ENCODE data around the gene SH3RF3. TPM values are rescaled to one million over a fixed set of nuclear protein-coding genes. Genes with fewer than 3 reads are reported as not detected.

SH3RF3 gene
- total RNA-seq, 1 donor from 2014 or later, result 1.7 TPM

GRCh38 chr2:109155553-109156451 lies 26.8 kb downstream of the SH3RF3 start:
- Mint-ChIP-seq H3K4me1 (ENCODE audit: low read depth, unreplicated experiment) (no peaks in the 10 kb centered on the region), H3K36me3 (ENCODE audit: unreplicated experiment) (no peaks in the 10 kb centered on the region), H3K27ac (ENCODE audit: unreplicated experiment) (no peak overlapping the region), H3K27me3 (ENCODE audit: unreplicated experiment) (no peaks in the 10 kb centered on the region), H3K9me3 (ENCODE audit: unreplicated experiment) (no peaks in the 10 kb centered on the region), H3K4me3 (ENCODE audit: unreplicated experiment) (no peak overlapping the region)
- no peak for DNase-seq
- TF ChIP-seq, protein P1, sequence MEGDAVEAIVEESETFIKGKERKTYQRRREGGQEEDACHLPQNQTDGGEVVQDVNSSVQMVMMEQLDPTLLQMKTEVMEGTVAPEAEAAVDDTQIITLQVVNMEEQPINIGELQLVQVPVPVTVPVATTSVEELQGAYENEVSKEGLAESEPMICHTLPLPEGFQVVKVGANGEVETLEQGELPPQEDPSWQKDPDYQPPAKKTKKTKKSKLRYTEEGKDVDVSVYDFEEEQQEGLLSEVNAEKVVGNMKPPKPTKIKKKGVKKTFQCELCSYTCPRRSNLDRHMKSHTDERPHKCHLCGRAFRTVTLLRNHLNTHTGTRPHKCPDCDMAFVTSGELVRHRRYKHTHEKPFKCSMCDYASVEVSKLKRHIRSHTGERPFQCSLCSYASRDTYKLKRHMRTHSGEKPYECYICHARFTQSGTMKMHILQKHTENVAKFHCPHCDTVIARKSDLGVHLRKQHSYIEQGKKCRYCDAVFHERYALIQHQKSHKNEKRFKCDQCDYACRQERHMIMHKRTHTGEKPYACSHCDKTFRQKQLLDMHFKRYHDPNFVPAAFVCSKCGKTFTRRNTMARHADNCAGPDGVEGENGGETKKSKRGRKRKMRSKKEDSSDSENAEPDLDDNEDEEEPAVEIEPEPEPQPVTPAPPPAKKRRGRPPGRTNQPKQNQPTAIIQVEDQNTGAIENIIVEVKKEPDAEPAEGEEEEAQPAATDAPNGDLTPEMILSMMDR (IDR thresholded peaks at IDR 0.05; ENCODE audit: partially characterized antibody, unreplicated experiment), result no peak

- Mint-ChIP-seq H3K27me3 (ENCODE audit: unreplicated experiment) (no peaks in the 10 kb centered on the region), H3K4me1 (ENCODE audit: low read depth, unreplicated experiment) (no peaks in the 10 kb centered on the region), H3K9me3 (ENCODE audit: unreplicated experiment) (no peaks in the 10 kb centered on the region), H3K27ac (ENCODE audit: unreplicated experiment) (no peak overlapping the region), H3K36me3 (ENCODE audit: unreplicated experiment) (no peaks in the 10 kb centered on the region), H3K4me3 (ENCODE audit: unreplicated experiment) (no peak overlapping the region)
- TF ChIP-seq, protein P1 (IDR thresholded peaks at IDR 0.05; ENCODE audit: partially characterized antibody, unreplicated experiment), result no peak
- DNase-seq, result no peak
Measured at GRCh38 chr2:109157563-109158105, 28.6 kb downstream of the SH3RF3 start.

DNA sequence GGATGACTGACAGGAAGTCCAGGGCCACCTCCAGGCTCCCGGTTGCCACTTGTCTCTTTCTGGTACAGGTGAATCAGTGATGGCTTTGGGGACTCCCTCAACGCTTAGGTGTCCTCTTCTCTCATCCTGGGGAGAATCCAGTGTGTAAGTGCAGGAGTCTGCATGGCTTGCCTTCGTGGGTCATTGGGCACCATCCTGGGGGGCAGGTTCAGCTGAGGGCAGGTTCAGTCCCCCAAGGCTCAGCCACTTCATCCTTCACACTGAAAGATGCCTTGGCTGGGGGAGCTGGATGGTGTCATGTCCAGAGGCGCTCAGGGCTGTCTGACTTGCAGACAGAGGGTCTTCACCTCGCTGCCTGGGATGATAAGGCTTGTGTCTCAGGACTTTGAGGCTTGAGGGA lies 29.2 kb downstream of the SH3RF3 start:
- H3K36me3 Mint-ChIP-seq (ENCODE audit: unreplicated experiment), result no peaks in the 10 kb centered on the region
- DNase-seq, result no peak
- TF ChIP-seq, protein P1 (IDR thresholded peaks at IDR 0.05; ENCODE audit: partially characterized antibody, unreplicated experiment), result no peak
- H3K27me3 Mint-ChIP-seq (ENCODE audit: unreplicated experiment), result no peaks in the 10 kb centered on the region
- no peaks in the 10 kb centered on the region for H3K4me1 Mint-ChIP-seq (ENCODE audit: low read depth, unreplicated experiment)
- H3K27ac Mint-ChIP-seq (ENCODE audit: unreplicated experiment), result no peak overlapping the region
- no peaks in the 10 kb centered on the region for H3K9me3 Mint-ChIP-seq (ENCODE audit: unreplicated experiment)
- no peak overlapping the region for H3K4me3 Mint-ChIP-seq (ENCODE audit: unreplicated experiment)

DNA sequence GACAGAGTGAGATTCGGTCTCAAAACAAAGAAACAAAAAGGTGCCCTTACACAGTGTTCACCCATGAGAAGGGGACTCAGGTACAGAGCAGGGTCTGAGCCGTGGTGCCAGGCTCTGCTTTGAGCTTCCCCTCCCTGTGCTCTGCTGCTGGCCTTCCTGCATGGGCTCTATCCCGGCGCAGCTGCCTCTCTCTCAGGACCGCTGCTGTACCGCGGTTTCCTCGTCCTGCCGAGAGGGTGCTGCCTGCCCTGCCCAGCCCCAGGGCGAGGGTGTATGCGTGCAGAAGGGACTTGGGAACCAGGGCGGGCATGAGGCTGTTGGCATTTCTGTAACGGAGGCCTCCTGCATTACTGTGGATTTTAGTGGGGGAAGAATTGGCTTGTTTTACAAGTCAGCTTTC lies 30.1 kb downstream of the SH3RF3 start:
- Mint-ChIP-seq H3K4me3 (ENCODE audit: unreplicated experiment) (no peak overlapping the region), H3K4me1 (ENCODE audit: low read depth, unreplicated experiment) (no peaks in the 10 kb centered on the region), H3K27me3 (ENCODE audit: unreplicated experiment) (no peaks in the 10 kb centered on the region), H3K27ac (ENCODE audit: unreplicated experiment) (no peak overlapping the region), H3K36me3 (ENCODE audit: unreplicated experiment) (no peaks in the 10 kb centered on the region), H3K9me3 (ENCODE audit: unreplicated experiment) (no peaks in the 10 kb centered on the region)
- TF ChIP-seq, protein P1 (IDR thresholded peaks at IDR 0.05; ENCODE audit: partially characterized antibody, unreplicated experiment), result no peak
- no peak for DNase-seq

Data from glutamatergic neuron (in vitro differentiated cells).